GM18526 (cell line): ENCODE results near the gene PRMT1.

ENCODE experiments used
- POLR2A ChIP-seq: IDR thresholded peaks from 3 replicates; pipeline ENCODE4 v1.6.1; 2011; ENCODE audit not compliant: insufficient read length; ENCODE audit errors: extremely low read depth

PRMT1 gene

GRCh38 chr19:49677231-49677900, at the start of gene PRMT1:
Gene PRMT1 (plus strand): TSS chr19:49677271. CDS start chr19:49677281, 10 bp downstream.
- TF ChIP-seq POLR2A = peak; percentile 88

- no peak for TF ChIP-seq POLR2A
Observed at GRCh38 chr19:49629659-49630058, 47.4 kb upstream of the PRMT1 start.

GRCh38 chr19:49631014-49631588, 46.0 kb upstream of the PRMT1 start:
- TF ChIP-seq POLR2A = no peak

GRCh38 chr19:49631610-49632192, 45.4 kb upstream of the PRMT1 start:
- TF ChIP-seq POLR2A = no peak

- no peak for TF ChIP-seq POLR2A
Observed at GRCh38 chr19:49632576-49632975, 44.5 kb upstream of the PRMT1 start.

- no peak for TF ChIP-seq POLR2A
Observed at GRCh38 chr19:49635530-49636232, 41.4 kb upstream of the PRMT1 start.

- no peak for TF ChIP-seq POLR2A
Observed at GRCh38 chr19:49636233-49636932, 40.7 kb upstream of the PRMT1 start.

GRCh38 chr19:49637821-49638738, 39.0 kb upstream of the PRMT1 start:
- no peak for TF ChIP-seq POLR2A

GRCh38 chr19:49639401-49640112, 37.5 kb upstream of the PRMT1 start:
- no peak for TF ChIP-seq POLR2A

- peak; percentile 84 for TF ChIP-seq POLR2A
Observed at GRCh38 chr19:49640113-49640898, 36.8 kb upstream of the PRMT1 start, which contains the start of gene RRAS. Gene RRAS (minus strand): TSS chr19:49640143. CDS start chr19:49640098, 45 bp downstream.

- TF ChIP-seq POLR2A = peak; percentile 42
Observed at GRCh38 chr19:49641688-49642491, 35.2 kb upstream of the PRMT1 start, which contains the start of gene SCAF1. Gene SCAF1 (plus strand): TSS chr19:49642209. CDS start chr19:49645027, 2,818 bp downstream.

- no peak for TF ChIP-seq POLR2A
Observed at GRCh38 chr19:49642492-49643035, 34.5 kb upstream of the PRMT1 start.

GRCh38 chr19:49643466-49643865, 33.6 kb upstream of the PRMT1 start:
- no peak for TF ChIP-seq POLR2A
